Measurements from ENCODE around the gene MEOX1.

Gene MEOX1

DNA sequence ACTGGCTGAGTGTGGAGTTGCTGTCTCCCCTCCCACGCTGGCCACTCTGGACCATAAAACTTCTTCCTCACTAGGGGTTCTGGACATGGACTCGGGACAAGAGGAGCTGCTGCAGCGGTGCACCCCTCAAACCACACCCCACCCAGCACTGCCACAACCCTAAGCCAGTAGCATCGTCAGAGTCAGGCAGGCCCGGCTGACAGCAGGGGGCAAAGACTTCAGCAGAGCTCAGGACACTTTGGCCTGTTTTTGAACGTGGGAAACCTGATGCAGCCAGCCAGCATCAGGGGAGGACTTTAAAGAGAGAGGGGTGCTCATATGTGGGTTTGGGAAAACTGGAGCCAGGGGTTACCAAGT, 9.6 kb downstream of the MEOX1 start:
- no peak for DNase-seq

DNA sequence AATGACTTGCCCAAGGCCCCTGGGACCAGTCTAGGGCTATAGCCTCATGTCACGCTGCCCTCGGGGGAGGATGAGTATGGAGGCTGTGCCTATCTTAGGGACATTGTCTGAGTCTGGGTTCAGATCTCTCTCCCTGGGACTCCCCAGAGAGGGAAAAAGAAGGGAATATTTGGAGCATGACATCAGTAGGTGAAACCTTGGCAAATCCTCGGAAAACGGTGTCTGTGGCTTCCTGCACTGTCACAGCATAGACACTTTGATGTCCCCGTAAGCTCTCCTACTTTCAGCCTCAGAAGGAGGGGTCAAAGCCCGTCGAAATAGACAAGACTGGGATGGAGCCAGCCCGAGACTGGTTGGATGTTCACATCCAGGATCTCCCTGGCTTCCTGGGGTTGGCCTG, 11.3 kb downstream of the MEOX1 start:
- no peak for DNase-seq

DNA sequence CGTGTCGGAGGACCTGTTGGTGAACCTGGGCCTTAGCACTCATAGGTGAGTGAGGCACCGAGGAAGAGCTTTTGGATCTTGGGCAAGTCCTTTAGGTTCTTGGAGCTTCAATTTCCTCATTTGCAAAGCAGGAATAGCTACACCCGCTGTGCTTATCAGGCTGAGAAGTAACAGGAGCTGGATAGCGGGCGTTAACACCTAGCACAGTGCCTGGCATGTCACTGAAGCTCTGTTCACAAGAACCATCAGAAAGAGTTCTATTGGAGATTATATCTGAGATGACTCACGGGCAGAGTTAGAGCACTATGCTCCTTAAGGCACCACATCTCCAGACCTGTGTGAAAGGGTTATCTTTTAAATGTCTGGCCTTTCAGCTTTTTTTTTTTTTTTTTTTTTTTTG, 12.8 kb downstream of the MEOX1 start:
- DNase-seq, result no peak

DNA sequence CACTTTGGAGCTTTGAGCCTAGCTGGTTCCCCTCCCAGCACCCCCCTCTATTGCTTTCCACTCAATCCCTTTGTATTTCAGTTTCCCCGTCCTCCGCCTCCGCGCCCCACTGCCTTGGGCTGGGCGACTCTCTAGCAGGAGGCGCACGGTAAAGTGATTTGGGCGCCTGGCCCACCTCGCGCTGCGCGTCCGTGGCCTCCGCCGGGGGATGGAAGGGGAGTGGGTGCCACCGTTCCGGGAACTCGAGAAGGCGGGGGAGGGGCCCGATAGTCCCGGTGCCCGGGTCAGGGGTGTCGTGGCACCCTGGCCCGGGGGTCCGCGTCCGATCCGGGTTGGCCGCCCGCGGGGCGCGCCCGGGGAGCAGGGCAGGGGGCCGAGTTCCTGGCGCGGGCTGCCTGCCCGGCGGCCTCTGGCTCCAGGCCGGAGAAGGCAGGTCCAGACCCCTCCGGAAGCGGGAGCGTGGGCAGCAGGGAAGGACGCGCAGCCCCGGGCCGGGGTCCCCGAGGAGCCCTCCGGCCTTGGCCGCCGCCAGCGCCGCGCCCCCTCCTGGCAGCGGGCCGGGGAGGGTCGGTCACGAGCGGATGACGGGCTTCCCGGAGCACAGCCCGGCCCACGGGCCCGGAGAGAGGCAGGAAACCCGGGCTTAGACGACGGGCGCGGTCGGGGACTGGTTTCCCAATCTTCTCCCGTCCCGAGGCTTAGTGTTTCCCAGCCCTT, 15.8 kb downstream of the MEOX1 start:
- no peak for DNase-seq

DNA sequence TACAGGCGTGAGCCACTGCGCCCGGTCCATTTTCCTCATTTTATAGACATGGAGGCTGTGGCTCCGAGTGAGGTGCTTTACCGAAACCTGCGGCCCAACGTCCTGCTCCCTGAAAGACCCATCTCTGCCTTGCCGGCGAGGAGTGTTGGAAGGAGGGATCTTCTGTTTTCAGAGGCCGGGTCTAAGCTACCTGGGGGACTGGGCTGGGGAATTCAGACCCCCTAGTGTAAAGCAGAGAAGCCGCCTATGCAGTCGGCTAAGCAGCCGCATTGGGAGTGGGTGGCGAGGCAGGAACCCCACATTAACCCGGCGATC, 16.3 kb downstream of the MEOX1 start:
- no peak for DNase-seq

DNA sequence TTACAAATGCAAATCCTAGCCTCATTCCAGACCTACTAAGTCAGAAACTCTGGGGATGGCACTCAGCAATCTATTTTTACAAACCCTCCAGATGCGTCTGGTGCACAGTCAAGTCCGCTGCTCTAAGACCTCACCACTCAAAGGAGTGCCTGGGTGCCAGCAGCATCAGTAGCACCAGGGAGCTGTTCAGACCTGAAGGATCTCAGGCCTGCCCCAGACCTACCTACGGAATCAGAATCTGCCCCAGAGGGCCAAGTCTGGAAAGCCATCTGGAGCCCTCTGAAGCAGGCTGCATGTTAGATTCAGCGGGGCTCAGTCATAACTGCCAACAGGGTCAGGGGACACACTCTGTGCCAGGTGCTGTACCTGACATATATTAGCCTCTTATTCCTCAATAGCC, 17.6 kb downstream of the MEOX1 start:
- no peak for DNase-seq

DNA sequence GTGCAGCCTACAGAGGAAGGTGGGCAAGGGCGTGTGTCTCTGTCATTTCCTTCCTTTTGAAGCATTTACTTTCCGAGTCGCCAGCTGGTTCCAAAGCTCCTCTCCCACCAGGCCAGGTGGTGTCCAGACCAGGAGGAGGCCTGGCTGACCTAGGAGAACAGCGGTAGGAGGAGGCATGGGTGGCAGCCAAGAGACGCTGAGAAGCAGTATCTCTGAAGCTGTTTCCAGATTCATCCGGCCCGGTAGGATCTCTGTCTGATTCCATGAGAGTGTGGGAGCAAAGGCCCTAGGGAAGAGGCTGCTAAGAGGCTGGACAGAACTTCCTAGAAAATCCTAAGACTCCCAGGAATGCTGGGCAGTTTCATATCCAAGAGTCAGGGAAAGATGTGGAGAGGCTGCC, 20.3 kb downstream of the MEOX1 start:
- DNase-seq, result no peak

DNA sequence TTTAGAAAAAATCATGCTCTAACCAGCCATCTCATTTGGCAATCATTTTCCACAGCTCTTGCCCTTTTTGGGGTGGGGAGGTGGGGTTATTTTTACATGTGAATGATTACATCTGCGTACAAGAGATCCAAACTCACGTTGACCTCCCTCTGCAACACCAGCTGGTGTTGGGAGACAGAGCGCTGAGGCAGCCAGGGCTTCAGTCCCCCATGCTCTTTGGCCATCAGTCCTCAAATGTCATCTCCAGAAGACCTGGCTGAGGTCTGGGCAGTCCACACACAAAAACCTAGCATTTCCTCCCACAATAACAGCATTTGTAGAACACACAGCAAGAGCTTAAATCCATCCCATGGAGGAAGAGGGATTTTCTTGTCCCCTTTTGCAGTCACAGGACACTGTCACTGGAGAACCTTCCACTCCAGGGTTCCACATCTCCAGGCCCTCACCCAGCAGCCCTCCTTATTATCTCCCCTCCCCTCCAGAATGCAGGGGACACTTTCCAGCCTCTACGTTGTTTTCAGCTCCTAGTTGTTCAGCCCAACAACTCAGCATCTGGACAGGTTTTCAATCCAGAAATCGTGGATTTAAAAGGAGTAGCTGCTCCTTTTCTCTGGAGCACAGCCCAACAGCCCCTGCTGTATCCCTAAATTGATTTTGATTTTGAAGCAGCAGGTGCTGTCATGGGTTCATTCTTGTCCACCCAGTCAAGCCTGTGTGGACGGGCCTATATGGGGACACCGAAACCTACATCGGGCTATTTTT, 21.1 kb downstream of the MEOX1 start:
- DNase-seq, result no peak

DNA sequence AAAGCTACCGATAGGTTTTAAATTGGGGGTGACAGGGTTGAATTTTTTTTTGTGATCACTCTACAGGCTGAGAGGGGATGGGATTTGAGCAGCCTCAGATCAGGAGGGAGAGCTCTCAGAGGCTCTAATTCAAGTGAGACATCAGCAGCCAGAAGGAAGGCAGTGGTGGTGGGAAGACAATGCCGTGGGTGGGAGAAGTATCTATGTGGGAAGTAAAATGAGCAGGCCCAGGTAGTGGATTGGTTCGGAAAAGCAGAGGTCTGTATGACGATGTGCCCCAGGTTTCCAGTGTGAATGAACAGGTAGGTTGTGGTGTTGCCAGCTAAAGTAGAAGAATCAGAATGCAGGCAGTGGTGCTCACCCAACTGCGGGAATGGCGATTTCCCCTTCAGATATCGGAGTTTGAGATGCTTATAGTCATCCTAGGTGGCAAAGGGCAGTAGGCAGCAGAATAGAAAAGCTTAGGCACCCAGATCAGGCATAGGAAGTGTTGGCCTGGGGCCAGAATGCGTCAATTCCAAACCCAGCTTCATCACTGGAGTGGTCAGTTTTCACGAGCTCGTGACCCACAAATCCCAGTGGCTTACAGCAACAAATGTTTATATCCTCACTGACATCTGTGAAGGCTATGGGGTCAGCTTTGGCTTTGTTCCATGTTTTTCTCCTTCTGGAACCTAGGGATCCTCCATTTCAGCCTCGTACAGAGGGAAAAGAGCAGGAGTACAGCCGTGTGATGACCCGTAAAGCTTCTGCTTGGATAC, 24.0 kb downstream of the MEOX1 start:
- DNase-seq, result no peak

DNA sequence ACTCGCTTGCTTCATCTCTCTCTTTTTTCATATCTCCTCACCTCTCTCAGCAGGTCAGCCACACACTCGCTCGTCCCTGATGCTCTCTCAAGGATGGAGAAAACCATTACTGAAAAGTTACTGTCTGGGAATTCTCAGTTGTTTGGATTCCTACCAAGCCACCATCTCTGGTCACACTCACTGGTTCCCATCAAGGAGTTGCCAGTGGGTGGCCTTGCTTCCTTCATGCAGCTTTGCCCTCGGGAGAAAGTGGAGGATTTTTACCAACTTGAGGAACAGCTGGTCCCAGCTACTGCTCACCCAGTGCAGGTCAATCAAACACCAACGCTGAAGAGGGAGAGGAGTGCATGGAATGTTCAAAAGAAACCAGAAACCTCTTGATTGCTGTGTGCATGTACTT, 25.3 kb downstream of the MEOX1 start:
- no peak for DNase-seq

DNA sequence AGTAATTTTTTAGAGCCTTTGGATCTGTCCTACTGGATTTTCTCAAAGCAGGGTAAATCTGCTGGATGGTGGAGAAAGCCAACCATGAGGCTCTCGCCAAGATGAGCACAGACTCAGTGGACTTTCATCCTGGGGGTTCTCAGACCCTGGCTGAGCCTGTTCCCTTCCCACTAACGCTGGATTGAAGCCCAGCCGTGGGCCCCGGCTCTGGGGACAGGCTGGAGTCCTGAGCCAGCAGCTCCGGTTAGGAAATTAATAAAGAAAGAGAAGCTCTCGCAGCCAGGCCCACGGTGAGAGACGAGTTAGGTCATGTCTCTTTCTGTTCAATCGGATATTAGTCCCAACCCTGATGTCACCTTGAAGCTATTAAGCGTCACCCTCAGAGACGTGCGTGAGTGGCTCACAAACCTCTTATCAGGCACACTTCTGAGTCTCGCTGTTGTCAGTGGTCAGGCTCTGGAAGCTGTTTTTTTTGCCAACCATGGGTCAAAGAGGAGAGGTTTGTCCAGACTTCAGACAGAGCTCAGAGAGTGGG, 27.1 kb downstream of the MEOX1 start:
- no peak for DNase-seq

DNA sequence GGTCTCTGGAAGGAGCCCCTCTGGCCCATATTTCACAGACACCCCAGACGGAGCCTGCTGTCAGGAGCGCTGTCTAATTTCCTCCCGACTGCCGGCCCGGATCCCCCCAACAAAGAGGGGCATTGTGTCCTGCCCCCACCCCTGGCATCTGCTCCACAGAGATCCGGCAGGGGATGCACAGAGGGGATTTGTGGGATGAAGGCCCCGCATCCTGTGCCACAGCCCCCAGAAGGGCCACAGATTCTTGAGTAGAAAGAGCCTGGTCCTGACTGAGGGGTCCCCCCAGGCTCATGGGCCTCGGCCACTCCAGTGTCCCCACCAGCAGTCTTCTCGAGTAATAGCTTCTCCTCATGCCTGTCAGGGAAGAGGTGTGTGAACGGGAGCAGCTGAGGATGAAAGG, 29.5 kb downstream of the MEOX1 start:
- no peak for DNase-seq

DNA sequence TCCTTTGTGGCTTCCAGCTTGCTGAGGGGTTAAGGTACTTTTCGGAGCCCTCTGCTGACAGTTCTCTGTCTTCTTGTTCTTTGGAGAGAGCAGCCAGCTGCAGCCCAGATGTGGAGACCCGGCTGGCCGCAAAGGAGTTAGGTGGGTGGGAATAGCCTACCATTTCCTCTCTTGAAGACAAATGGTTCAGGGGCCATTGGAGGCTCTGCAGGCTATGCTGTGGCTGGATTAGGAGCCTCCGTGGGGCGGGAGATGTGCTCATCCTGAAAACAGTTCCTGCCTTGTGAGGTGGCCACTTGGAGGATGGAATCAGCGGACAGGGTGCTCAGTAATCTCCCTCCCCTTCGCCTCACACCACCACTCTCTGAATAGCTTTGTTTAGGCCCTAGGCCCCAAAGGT, 30.3 kb downstream of the MEOX1 start:
- DNase-seq, result no peak

DNA sequence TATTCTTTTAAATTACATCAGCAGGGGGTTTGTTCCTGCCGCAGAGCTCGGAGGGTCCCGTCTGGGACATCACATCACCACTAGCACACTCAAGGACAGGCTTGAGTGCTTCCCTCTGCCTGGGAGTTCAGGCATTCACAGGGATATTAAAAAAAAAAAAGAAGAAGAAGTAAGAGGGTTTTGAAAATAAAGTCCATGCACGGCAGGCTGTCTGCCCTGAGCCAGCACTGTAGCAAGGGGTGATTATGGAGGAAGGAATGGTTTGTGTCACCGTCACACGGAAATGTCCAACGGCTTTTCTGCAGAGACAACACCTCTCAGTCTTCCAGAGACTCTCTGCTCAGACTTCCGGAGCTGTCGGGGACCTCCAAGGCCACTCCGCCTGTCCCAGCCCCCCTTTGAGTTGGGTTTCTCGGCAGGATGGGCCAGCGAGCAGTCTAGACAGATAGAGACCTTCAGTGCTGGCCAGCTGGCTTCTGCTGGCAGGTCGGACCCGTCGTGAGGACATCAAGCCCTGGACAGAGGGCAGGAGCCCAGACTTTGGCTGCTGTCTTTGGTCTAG, 33.6 kb downstream of the MEOX1 start:
- DNase-seq, result no peak

DNA sequence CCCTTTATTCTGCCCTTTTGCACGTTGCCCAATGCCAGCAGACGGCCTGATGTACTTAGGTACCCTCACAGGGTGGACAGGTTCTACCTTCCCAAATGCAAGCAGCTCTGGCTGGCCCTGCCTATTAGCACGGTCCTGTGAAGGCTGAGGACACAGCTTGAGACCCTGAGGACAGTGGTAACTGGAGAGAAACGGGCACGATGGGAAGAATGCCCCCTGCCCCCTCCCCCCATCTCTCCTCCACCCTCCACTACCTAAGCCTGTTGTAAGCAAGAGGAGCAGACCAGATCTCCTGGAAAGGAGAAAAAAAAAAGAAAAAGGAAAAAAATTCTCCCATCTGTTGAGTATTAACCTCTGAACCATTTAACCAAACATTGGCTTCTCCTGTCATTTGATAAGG, 34.1 kb downstream of the MEOX1 start:
- DNase-seq, result no peak

DNA sequence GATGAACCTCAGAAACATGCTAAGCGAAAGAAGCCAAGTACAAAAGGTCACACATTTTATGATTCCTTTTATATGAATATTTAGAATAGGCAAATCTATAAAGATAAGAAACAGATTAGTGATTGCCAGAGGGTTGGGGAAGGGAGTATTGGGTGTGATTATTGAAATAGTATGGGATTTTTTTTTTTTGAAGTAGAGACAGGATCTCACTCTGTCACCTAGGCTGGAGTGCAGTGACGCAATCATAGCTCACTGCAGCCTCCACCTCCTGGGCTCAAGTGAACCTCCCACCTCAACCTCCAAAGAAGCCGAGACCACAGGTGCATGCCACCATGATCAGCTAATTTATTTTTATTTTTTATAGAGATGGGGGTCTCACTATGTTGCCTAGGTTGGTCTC, 35.7 kb downstream of the MEOX1 start:
- no peak for DNase-seq

DNA sequence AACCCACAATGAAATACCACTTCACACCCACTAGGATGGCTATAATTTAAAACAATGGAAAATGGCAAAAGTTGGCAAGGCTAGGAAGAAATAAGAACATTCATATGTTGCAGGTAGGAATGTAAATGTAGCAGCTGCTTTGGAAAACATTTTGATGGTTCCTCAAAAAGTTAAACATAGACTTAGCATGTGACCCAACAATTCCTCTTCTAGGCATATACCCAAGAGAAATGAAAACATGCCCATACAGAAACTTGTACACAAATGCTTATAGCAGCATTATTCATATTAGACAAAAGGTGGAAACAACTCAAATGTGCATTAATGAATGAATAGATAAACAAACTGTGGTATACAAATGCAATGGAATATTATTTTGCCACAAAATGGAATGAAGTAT, 36.1 kb downstream of the MEOX1 start:
- DNase-seq, result no peak

DNA sequence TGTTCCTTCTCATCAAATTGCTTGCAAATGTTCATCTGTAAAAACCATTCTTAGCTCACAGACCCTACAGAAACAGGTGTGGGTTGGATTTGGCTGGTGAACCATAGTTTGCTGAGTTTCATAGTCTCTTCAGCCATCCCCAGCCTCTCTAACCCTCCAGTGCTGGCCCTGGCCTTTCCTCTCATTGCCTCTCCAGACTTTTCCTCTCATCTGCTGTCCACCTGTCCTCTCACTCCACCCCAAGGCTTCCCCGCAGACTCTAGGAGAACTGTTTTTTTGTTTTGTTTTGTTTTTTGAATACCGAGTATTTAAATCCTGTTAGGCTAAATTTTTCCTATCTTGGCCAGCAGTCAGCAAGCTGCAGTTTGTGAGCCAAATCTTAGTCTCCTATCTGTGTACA, 41.1 kb downstream of the MEOX1 start:
- no peak for DNase-seq

DNA sequence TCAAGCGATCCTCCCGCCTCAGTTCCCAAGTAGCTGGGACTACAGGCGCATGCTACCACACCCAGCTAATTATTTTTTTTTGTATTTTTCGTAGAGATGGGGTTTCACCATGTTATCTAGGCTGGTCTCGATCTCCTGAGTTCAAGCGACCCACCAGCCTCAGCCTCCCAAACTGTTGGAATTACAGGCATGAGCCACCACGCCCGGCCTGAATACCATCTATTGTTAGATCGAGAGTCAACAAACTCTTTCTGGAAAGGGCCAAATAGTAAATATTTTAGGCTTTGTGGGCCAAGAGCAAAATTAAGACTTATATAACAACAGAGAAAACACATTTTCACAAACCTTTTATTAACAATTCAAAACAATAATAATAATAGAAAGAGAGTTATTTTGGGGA, 41.6 kb downstream of the MEOX1 start:
- DNase-seq, result no peak

DNA sequence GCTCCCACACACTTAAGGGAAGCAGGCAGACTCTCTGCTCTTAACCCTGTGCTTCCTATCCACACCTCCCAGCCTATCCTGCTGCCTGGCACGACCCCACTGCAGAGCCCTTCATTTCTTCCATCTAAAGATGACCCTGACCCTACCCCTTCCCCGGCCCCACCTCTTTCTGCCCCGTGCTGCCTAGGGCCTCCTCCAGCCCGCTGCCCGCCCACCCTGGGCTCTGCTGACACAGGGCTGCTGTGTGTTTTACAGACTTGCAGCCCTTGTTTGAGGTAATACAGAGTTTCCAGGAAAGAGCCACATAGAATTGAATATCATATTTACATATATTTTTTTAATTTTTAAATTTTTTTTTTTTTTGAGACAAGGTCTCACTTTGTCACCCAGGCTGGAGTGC, 42.0 kb downstream of the MEOX1 start:
- no peak for DNase-seq

DNA sequence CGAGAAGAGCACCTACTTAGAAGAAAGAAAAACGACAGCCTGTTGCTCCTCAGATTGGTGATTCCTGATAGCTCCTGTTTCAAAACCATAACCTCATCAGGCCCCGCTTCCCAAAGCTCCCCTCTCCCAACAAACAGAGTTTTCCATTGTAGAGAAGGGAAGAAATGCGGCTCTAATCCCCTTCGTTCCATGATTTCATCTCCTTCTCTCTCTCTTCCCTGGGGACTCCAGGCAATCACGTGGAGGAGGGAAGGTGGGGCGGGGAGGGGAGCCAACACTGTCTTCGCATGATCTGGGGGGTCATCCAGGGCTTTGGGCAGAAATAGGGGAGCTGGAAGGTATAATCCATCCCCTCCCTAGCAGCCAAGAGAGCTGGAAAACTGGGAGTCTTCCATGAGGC, 43.4 kb downstream of the MEOX1 start:
- DNase-seq, result no peak

DNA sequence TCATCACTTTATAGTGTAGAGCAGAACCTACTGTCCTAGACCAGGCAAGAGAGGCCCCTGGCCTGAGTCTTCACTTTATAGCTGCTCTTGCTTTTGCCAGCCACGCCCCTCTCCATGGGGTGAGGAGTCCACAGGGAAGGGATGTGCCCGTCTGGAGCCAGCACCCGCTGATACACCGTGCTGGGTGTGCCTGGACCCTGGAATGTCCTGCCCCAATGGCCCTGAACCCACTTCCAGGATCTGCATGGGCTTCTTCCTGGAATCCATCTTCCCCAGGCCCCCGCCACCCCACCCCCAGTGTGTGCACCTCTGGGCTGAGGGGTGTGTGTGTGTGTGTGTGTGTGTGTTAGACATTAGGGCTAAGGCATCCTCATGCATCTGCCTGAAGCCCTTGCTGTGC, 44.9 kb downstream of the MEOX1 start:
- no peak for DNase-seq

DNA sequence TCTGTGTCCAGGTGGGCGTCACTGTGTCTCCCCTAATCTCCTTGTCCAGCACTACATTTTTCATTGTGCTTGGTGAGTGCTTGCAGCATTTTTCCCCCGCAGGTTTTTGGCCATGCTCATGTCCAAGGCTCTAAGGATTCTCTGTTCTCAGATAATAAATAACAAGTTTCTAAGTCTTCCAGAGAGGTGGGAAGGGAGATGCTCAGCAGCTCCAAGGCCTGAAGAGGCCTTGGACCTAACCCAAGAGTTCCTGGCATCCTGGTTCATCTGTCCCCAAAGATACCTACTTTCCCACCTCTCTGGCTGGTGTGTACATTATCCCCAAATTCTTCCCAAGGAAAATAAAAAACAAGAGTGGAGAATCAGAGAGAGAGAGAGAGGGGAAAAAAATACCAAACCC, 45.3 kb downstream of the MEOX1 start:
- DNase-seq, result no peak

DNA sequence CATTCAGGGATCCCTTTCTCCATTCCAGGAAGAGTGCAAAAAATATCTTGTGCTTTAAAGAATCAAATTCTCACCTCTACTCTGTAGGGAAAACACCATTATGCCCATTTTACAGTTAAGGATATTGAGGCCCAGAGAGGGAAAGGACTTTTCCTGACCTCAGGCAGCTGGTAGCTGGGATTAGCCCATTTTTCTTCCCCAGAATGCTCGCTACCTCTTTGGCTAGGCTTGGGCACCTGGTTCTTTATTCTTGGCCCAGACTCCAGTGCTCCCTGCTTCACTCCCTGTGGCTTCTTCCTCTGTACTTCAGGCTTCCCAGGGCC, 45.7 kb downstream of the MEOX1 start:
- DNase-seq, result no peak

Data from HCEC 1CT (cell line).